OCI-LY7 (cell line): ENCODE data around the gene A2ML1. TPM values are rescaled to one million over a fixed set of nuclear protein-coding genes. Genes with fewer than 3 reads are reported as not detected.

Source experiments
- BruUV-seq: library from RNA; stranded (reverse); fragments of 400-500 nt; replicated peaks from 2 replicates; lab custom pipeline; 2021; lab: Mats Ljungman, UMichigan
- CTCF ChIA-PET: fragments of 300-600 bp; sonication (Branson Sonifier 250); formaldehyde crosslinking; loops from one replicate; lab custom pipeline; 2022; ENCODE audit warnings: antibody characterized with exemption; ENCODE audit not compliant: unreplicated experiment; lab: Charles Lee
- POLR2A ChIA-PET: fragments of 300-600 bp; sonication (Branson Sonifier 250); formaldehyde crosslinking; loops from one replicate; lab custom pipeline; 2022; ENCODE audit warnings: antibody characterized with exemption; lab: Charles Lee
- DNase-seq: peaks from one replicate; pipeline ENCODE4 v3.0.0-alpha.2; 2015; ENCODE audit warnings: low spot score
- H2AFZ ChIP-seq: fragments of 200-600 bp; sonication (generic), shearing (Covaris generic); 2 replicates; pipeline ENCODE4 v1.6.1; 2014; ENCODE audit warnings: mild to moderate bottlenecking, antibody characterized with exemption, low read length, moderate library complexity
- H3K27ac ChIP-seq: fragments of 200-600 bp; sonication (generic); 2 replicates; pipeline ENCODE4 v1.5.1; 2014; ENCODE audit warnings: mixed run types, low read depth, mild to moderate bottlenecking, moderate library complexity, low read length, inconsistent platforms; ENCODE audit not compliant: poor library complexity, severe bottlenecking
- H3K36me3 ChIP-seq: fragments of 200-600 bp; sonication (generic); 2 replicates; pipeline ENCODE4 v1.6.1; 2014; ENCODE audit warnings: mild to moderate bottlenecking, antibody characterized with exemption, low read length, moderate library complexity, mixed read lengths; ENCODE audit not compliant: insufficient read depth
- H3K4me1 ChIP-seq: fragments of 200-600 bp; sonication (generic); 2 replicates; pipeline ENCODE4 v1.5.1; 2014; ENCODE audit warnings: mild to moderate bottlenecking, low read length; ENCODE audit not compliant: insufficient read depth, poor library complexity, severe bottlenecking
- H3K4me2 ChIP-seq: fragments of 200-600 bp; sonication (generic); 2 replicates; pipeline ENCODE4 v1.6.1; 2014; ENCODE audit warnings: mild to moderate bottlenecking, low read length
- H3K4me3 ChIP-seq: fragments of 200-600 bp; sonication (generic); 2 replicates; pipeline ENCODE4 v1.5.1; 2014; ENCODE audit warnings: mild to moderate bottlenecking, low read depth, low read length; ENCODE audit not compliant: poor library complexity, severe bottlenecking
- H3K79me2 ChIP-seq: fragments of 200-600 bp; sonication (generic); 2 replicates; pipeline ENCODE4 v1.6.1; 2016; ENCODE audit warnings: low read depth, mild to moderate bottlenecking, low read length, moderate library complexity, mixed read lengths; ENCODE audit not compliant: insufficient read depth
- H3K9me2 ChIP-seq: fragments of 200-600 bp; sonication (generic); 2 replicates; pipeline ENCODE4 v1.6.1; 2016; ENCODE audit warnings: mild to moderate bottlenecking, low read length, mixed read lengths; ENCODE audit not compliant: insufficient read depth
- H3K9me3 ChIP-seq: fragments of 200-600 bp; sonication (generic); 2 replicates; pipeline ENCODE4 v1.6.1; 2014; ENCODE audit warnings: mild to moderate bottlenecking, mixed run types, low read length, mixed read lengths
- H4K20me1 ChIP-seq: fragments of 200-600 bp; sonication (generic); 2 replicates; pipeline ENCODE4 v1.6.1; 2014; ENCODE audit warnings: mild to moderate bottlenecking, antibody characterized with exemption, low read length, moderate library complexity, mixed read lengths; ENCODE audit not compliant: insufficient read depth
- EZH2phosphoT487 ChIP-seq: fragments of 200-600 bp; sonication (generic); IDR thresholded peaks from 2 replicates; pipeline ENCODE4 v1.6.1; 2018; ENCODE audit warnings: low read depth, borderline replicate concordance, mild to moderate bottlenecking, mixed run types, antibody characterized with exemption, low read length, moderate library complexity, mixed read lengths
- intact Hi-C: fragments of 100-400 bp; cut with micrococcal nuclease; formaldehyde crosslinking; loops from one replicate; pipeline ENCODE4 v1.10.0; 2022; ENCODE audit not compliant: unreplicated experiment
- total RNA-seq, 2 experiments: library from RNA; depleted of rRNA in 1 of 2; stranded (reverse); fragments of >200 nt in 1 of 2; shearing (Covaris generic) in 1 of 2; gene quantifications; 2 replicates each; pipeline ENCODE4 v1.2.3, GENCODE V29; 2014 to 2022
- TF ChIP-seq, protein P1 (sequence below): fragments of 200-600 bp; sonication (generic); conservative IDR thresholded peaks from 2 replicates; pipeline ENCODE4 v1.5.1; 2014; ENCODE audit warnings: mild to moderate bottlenecking, antibody characterized with exemption, low read length, moderate library complexity, mixed read lengths

A2ML1 gene
- total RNA-seq, 2 experiments from 2014 or later = not detected

DNA sequence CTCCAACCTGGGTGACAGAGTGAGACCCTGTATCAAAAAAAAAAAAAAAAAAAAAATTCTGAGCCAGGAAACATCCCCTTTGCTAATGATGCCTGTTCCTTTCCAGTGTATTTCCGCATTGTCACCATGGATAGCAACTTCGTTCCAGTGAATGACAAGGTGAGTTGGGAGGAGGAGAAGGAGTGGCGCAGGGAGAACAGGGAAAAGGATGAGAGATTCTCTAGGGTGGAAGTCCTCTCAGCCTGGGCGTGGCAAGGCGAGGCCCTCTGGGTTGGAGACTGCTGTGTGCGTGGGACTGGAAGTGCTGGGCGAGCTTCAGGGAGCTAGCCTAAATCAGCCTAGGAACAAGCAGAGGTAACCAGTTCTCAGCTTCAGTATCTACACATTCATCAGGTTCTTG, 7.2 kb downstream of the A2ML1 start:
- no peak overlapping the region for H3K4me3 ChIP-seq
- TF ChIP-seq, protein P1, sequence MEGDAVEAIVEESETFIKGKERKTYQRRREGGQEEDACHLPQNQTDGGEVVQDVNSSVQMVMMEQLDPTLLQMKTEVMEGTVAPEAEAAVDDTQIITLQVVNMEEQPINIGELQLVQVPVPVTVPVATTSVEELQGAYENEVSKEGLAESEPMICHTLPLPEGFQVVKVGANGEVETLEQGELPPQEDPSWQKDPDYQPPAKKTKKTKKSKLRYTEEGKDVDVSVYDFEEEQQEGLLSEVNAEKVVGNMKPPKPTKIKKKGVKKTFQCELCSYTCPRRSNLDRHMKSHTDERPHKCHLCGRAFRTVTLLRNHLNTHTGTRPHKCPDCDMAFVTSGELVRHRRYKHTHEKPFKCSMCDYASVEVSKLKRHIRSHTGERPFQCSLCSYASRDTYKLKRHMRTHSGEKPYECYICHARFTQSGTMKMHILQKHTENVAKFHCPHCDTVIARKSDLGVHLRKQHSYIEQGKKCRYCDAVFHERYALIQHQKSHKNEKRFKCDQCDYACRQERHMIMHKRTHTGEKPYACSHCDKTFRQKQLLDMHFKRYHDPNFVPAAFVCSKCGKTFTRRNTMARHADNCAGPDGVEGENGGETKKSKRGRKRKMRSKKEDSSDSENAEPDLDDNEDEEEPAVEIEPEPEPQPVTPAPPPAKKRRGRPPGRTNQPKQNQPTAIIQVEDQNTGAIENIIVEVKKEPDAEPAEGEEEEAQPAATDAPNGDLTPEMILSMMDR = no peak
- no peak for TF ChIP-seq EZH2phosphoT487
- peaks cover 20% of the 10 kb centered on the region for H3K4me1 ChIP-seq
- POLR2A ChIA-PET = interaction anchor here (1.1 kb wide), 1 partner anchor 11 kb away, joined by 3 read pairs; no protein-coding TSS in a partner anchor
- H3K27ac ChIP-seq = no peak overlapping the region
- no peaks in the 10 kb centered on the region for H3K79me2 ChIP-seq
- intact Hi-C loops = no loop called here
- CTCF ChIA-PET = no interaction called here
- no peaks in the 10 kb centered on the region for H3K36me3 ChIP-seq
- 0 out of 2 replicates have a peak overlapping the region, but pooled peaks have one; percentile 97 for H2AFZ ChIP-seq
- 0 out of 2 replicates have a peak, but pooled peaks cover 6% of the 10 kb centered on the region for H3K9me3 ChIP-seq
- no peak overlapping the region for H3K4me2 ChIP-seq
- BruUV-seq = no TSS peak
- H3K9me2 ChIP-seq = no peaks in the 10 kb centered on the region
- no peak for DNase-seq
- H4K20me1 ChIP-seq = no peaks in the 10 kb centered on the region

DNA sequence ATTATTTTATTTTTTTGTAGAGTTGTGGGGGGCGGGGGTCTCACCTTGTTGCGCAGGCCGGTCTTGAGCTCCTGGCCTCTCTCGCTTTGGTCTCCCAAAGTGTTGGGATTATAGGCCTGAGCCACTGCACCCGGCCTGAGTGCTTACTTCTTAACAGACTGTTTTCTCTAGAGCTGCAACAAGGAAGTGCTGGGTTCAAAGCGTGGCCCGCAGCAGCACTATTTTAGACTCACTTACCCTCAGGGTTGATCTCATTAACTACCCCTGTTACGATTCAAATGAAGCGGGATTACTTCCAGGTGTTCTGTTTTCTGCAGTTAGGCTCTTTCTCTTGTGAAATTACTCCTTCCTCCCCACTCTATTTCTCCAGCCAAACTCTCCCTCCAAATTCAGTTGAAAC, 8.7 kb downstream of the A2ML1 start:
- Histone ChIP-seq H3K4me1 (peaks cover 20% of the 10 kb centered on the region), H3K27ac (peak overlapping the region; percentile 37), H3K4me3 (peak overlapping the region; percentile 30), H3K4me2 (peak overlapping the region; percentile 58), H3K9me3 (0 out of 2 replicates have a peak, but pooled peaks cover under 1% of the 10 kb centered on the region), H4K20me1 (no peaks in the 10 kb centered on the region), H3K9me2 (no peaks in the 10 kb centered on the region), H3K79me2 (no peaks in the 10 kb centered on the region), H3K36me3 (no peaks in the 10 kb centered on the region), H2AFZ (peak overlapping the region; percentile 97)
- ChIA-PET POLR2A (interaction anchor here (0.5 to 1.2 kb wide), 10 partner anchors 9 to 1371 kb away, joined by 3 to 6 read pairs (median 3); partner anchors contain the start of gene A2ML1), CTCF (no interaction called here)
- no TSS peak for BruUV-seq
- DNase-seq = peak; percentile 38
- no peak for TF ChIP-seq EZH2phosphoT487
- TF ChIP-seq, protein P1 = no peak
- intact Hi-C loops = no loop called here

DNA sequence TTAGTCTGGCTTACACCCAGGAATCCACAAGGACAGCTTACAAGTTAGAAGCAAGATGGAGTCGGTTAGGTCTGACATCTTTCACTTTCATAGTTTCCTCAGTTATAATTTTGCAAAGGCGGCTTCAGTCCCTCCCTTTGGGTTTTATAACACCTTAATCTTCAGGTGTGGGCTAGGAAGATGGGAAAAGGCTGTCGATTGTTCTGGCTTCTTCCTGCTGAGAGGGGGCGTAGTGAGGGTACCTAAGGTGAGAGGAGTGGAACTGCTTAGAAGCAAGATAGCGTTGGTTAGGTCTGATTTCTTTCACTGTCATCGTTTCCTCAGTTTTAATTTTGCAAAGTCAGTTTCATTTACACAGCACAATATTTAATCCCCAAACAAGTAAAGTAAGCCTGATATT, 10.1 kb downstream of the A2ML1 start:
- Histone ChIP-seq H3K36me3 (no peaks in the 10 kb centered on the region), H4K20me1 (no peaks in the 10 kb centered on the region), H3K4me1 (peaks cover 20% of the 10 kb centered on the region), H3K79me2 (no peaks in the 10 kb centered on the region), H3K4me3 (no peak overlapping the region), H3K4me2 (no peak overlapping the region), H3K27ac (no peak overlapping the region), H2AFZ (no peak overlapping the region), H3K9me2 (no peaks in the 10 kb centered on the region), H3K9me3 (no peaks in the 10 kb centered on the region)
- ChIA-PET POLR2A (interaction anchor here (1.2 kb wide), 1 partner anchor 217 kb away, joined by 3 read pairs; no protein-coding TSS in a partner anchor), CTCF (no interaction called here)
- TF ChIP-seq, protein P1 = no peak
- no peak for TF ChIP-seq EZH2phosphoT487
- DNase-seq = no peak
- intact Hi-C loops = no loop called here
- no TSS peak for BruUV-seq
